GM19328 (cell line): ENCODE data around the gene CLSTN2.

Source experiments
- ATAC-seq: cut with Tn5 transposase; IDR thresholded peaks from one replicate; pipeline ENCODE4 v1.9.1; 2021; ENCODE audit warnings: mild to moderate bottlenecking, moderate library complexity; ENCODE audit not compliant: unreplicated experiment

Gene CLSTN2

DNA sequence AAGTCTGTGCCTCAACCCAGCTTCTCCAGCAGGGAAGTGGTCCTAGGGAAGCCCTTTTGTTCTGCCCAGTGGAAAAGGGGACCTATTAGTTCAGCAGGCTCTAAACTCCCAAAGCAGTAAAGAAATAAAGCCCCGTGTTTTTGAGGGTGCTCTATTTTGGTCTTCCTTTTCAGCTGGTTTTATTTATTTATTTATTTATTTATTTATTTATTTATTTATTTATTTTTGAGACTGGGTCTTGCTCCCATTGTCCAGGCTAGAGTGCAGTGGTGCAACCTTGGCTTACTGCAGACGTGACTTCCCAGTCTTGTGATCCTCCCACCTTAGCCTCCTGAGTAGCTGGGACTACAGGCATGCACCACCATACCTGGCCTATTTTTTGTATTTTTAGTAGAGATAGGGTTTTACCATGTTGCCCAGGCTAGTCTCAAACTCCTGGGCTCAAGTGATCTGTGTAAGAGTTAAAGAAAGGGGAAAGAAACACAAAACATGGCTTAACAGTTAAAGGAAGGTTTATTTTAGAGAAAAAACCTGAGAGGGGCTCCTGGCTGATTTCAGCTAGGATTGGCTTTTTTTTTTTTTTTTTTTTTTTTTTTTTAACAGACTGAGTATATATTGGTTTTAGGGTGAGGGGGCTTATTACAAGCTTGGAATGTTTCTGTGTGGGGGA, 154.6 kb downstream of the CLSTN2 start:
- no peak for ATAC-seq

DNA sequence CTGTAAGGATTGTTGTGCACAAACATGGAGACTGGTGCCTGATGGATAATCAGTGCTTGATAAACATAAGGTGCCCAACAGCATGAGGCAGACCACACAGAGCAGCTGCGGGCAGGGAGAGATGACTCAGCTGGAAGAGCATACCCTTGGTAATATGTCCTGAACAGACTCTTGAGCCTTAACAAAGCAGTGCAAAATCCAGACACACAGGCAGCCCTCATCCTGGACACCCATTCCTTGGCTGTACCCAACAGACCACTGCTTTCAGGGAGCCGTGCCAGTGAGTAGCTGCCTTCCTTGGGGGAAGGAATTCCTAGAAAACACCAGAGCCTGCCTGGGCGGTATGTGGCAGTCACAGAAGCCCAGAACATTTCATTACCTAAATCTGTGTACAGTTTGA, 156.2 kb downstream of the CLSTN2 start:
- no peak for ATAC-seq

DNA sequence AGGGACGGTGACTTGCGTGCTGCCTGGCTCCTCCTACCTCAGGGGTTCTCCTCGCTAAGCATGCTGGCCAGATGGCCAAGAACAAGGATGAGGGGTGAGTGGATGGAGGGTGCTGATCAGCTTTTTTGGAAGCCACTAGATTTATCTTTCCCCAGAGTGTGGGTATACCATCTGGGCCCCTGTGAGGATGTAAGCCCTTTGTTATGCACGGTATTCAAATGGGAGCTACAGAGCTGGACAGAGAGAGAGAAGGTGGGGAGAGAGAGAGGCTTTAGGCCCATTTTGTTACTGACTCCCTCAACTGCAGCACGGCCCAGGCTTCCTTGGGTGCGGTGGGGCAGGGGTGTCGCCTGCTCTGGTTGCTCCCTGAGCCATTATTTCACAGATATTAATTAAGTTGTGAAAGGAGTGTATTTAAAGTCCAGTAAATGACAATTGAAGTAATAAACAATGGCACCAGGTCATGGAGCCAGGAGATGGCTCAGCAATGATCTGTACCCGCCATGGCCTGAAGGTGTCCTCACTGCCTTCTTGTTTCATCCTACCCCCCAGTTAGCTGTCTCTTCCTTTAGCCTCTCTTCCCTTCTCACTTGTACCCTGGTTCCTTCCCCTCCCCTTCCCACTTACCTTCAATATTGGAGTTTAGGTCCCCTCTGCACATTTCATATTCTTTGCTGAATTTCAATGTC, 158.0 kb downstream of the CLSTN2 start:
- ATAC-seq, result no peak

DNA sequence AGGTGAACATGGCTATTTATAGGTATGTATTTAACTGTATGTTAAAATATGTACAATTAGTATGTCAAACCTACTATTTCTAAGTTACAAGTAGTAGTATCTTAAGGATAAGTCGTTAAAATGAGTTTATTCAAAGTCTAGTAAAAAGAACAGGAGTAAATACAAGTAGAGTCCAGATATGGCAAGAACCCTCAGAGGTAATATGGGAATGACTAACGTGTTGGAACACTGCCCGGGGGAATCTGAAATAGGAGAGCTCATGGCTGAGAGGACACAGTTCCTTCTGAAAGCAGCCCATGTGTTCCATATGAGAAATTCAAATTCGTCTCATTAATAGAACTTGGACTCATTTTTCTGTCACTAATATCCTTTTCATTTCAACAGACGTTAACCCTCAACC, 158.8 kb downstream of the CLSTN2 start:
- ATAC-seq, result no peak

DNA sequence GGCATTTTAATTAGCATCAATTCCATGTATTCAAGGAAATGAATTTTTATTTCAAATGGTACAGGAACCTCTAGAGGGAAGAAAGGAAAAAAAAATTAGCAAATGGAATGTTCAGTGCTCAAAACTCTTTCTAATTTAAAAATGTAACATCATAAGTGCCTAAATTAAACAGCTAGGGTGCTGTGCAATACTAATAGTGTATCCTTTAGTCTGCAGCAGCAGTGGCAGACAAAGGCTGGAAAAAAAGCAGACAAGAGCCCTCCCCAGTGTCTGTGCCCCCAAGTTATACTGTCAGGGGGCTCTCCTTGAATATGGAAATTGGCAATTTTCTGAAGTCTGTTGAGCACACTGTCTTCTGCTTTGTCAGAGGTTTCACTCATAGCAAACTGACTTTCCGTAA, 159.5 kb downstream of the CLSTN2 start:
- no peak for ATAC-seq

- no peak for ATAC-seq
Measured at GRCh38 chr3:140096037-140096436, 161.1 kb downstream of the CLSTN2 start.

DNA sequence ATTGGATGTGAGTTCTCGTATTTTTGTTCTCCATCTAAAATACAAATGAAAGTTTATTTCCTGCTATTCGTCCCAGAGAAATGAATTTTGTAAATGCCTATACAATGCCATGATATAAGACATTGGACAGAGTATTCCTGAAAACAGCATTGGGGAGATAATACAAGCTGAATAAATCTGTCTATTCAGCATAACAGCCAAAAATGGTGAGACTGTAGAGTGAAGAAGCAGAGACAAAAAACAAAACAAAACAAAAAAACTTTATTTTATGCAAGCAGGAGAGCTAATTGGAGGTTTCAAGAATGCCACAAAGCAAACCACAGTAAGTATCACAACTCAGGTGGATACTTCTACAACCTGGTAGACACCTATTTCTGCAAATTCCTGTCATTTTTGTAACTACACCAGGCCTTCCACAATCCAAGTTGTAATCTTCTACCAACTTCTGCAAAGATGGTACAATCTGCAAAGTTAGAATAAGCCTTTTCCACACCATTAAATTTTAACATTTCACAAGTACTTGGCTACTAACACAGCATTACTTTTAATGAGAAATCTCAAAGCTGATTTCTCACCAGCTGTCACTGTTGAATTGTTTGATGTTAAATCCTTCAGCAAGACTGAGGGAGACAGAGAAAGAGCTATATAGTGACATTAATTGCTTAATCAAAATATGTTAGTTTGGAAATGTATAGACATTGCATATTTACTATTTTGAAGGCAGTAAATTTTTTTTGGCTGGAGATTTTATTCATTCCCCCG, 163.1 kb downstream of the CLSTN2 start:
- ATAC-seq, result no peak

GRCh38 chr3:140100479-140100878, 165.5 kb downstream of the CLSTN2 start:
- ATAC-seq, result no peak

GRCh38 chr3:140103166-140103565, 168.2 kb downstream of the CLSTN2 start:
- ATAC-seq, result no peak

- ATAC-seq, result no peak
Measured at GRCh38 chr3:140103986-140104645, 169.1 kb downstream of the CLSTN2 start.

DNA sequence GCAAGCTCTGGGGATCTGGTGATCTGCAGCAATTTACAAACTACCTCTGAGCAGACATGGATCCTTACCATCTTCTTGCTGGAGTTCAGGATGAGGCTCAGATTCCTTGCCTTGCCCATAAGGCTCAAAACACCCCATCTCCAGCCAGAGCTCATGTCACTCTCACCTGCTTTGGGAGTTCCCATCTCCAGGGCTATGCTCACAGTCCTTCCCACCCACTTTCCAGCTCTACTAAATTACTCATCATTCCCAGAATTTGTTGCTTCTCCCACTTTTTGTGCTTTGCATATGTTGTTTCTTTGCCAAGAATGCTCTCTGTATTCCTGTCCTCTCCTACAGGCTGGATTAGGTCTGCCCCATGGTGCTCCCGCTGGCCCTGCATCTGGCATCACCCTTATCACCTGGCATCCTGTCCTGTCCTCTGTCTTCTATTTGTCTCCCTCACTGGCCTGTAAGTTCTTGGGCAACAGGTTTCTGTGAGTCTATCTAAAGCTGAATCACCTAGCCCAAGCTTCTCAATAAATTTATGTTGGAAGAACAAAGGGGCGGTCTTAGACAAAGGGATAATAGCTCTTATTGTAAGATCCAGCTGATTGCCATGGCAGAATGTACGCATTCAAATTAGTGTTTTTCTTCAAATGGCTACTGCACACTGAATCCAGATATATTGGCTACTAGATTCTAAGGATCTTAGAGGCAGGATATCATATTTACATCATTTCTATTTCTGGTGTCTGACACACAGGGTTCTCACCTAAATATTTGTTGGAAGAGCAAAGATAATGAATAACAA, 179.2 kb downstream of the CLSTN2 start:
- no peak for ATAC-seq

- no peak for ATAC-seq
Measured at GRCh38 chr3:140114789-140115080, 179.8 kb downstream of the CLSTN2 start.

DNA sequence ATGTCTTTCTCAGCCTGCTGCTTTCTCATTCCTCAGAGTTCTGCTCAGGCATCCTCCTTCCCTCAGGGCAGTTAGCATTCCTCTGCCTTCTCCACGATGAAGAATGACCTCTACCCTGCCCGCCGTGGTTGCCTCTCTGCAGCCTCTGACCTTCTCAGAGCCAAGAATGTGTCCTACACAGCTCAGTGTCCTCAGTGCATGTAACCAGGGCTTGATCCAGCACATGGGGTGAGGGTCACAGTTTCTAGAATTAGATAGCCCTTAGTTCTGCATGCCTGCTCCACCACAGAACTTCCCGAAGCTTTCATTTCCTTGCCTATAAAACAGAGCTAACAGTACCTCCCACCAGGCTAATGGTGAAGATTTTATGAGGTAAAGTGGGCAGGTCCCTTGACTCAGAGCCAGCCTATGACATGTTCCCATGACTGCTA, 182.1 kb downstream of the CLSTN2 start:
- ATAC-seq, result no peak

DNA sequence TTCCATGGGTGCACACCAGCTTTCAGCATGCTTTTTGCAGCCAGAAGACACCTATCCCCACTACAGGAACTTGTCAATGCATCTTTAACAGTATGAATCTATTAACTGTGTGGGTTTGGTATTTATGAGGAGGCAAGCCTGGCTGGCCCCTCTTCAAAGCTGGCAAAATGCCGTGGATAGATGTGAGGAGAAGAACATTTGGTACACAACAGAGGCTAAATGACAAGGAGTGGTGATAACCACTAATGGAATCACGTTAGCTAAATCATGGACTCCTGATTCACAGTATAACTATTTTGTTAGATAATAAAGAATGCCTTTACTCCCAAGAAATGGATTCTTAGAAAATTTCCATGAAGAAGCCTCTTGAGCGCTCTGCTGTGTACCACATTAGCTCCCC, 187.2 kb downstream of the CLSTN2 start:
- ATAC-seq, result no peak

GRCh38 chr3:140128217-140128616, 193.2 kb downstream of the CLSTN2 start:
- no peak for ATAC-seq

- no peak for ATAC-seq
Measured at GRCh38 chr3:140128631-140129030, 193.6 kb downstream of the CLSTN2 start.

GRCh38 chr3:140129768-140130284, 194.8 kb downstream of the CLSTN2 start:
- ATAC-seq, result no peak

GRCh38 chr3:140131895-140132294, 196.9 kb downstream of the CLSTN2 start:
- ATAC-seq, result no peak

- no peak for ATAC-seq
Measured at GRCh38 chr3:140134231-140134965, 199.4 kb downstream of the CLSTN2 start.

DNA sequence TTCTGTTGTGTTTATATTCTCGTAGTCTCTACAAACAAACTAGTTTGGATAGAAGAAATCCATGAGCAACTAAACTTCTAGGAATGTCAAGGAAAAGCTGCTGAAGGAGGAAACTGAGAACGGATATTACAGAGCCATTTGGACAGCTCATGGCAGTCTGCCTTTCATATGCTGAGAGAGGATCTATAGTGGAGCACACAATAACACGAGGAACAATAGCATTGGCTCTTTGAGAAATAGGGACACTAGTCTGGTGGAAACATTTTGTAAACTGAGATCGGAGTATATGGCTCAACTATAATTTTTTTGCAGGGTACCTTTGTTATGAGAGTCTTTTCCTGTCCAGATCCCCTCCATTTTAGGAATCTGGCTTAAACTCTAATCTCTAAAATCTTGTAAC, 200.5 kb downstream of the CLSTN2 start:
- ATAC-seq, result no peak
